H1 (cell line): Measurements from ENCODE around the gene HRH2. TPM values are rescaled to one million over a fixed set of nuclear protein-coding genes. Genes with fewer than 3 reads are reported as not detected.
A peak's percentile ranks its signal among the peaks of the same experiment; 100 is the strongest.

Source experiments
- CTCF ChIA-PET: fragments of 300-600 bp; sonication (Branson Sonifier 250); formaldehyde crosslinking; loops from one replicate; lab custom pipeline; 2021; ENCODE audit not compliant: partially characterized antibody; lab: Charles Lee
- POLR2A ChIA-PET: fragments of 300-600 bp; sonication (Branson Sonifier 250); formaldehyde crosslinking; loops from one replicate; lab custom pipeline; 2021; ENCODE audit warnings: inconsistent platforms; ENCODE audit not compliant: partially characterized antibody; lab: Charles Lee
- DNase-seq, 2 experiments: peaks; one replicate each; pipeline versions ENCODE4 v3.0.0 to v3.0.0-alpha.2; 2010 to 2022; ENCODE audit warnings: low spot score in 2 of 2, low read depth in 1 of 2, mixed read lengths in 1 of 2
- FAIRE-seq: peaks from 2 replicates; lab custom pipeline; 2011; peaks lifted over from hg19 to GRCh38; lab: Jason Lieb, UNC
- H2AFZ ChIP-seq: 2 replicates; pipeline ENCODE4 v1.8.1; 2012; ENCODE audit warnings: low read length, inconsistent platforms
- H2AK5ac ChIP-seq: 2 replicates; pipeline ENCODE4 v1.6.1; 2013; ENCODE audit warnings: low read depth, low read length
- H2BK120ac ChIP-seq: replicated peaks from 2 replicates; pipeline ENCODE3; 2013; ENCODE audit warnings: low read depth, low read length, inconsistent platforms
- H2BK12ac ChIP-seq: 2 replicates; pipeline ENCODE4 v1.6.1; 2013; ENCODE audit warnings: low read depth, low read length
- H2BK15ac ChIP-seq: 2 replicates; pipeline ENCODE4 v1.6.1; 2013; ENCODE audit warnings: low read length
- H2BK20ac ChIP-seq: 2 replicates; pipeline ENCODE4 v1.6.1; 2013; ENCODE audit warnings: low read length
- H2BK5ac ChIP-seq: 2 replicates; pipeline ENCODE4 v1.6.1; 2013; ENCODE audit warnings: low read depth, low read length
- H3K14ac ChIP-seq: 2 replicates; pipeline ENCODE4 v1.6.1; 2013; ENCODE audit warnings: inconsistent platforms; ENCODE audit not compliant: insufficient read length
- H3K18ac ChIP-seq: 2 replicates; pipeline ENCODE4 v1.6.1; 2013; ENCODE audit warnings: low read length; ENCODE audit errors: extremely low read depth
- H3K23ac ChIP-seq: 2 replicates; pipeline ENCODE4 v1.6.1; 2013; ENCODE audit warnings: inconsistent platforms; ENCODE audit not compliant: insufficient read length
- H3K23me2 ChIP-seq: 2 replicates; pipeline ENCODE4 v1.6.1; 2013; ENCODE audit warnings: low read depth, low read length
- H3K27ac ChIP-seq: 2 replicates; pipeline ENCODE4 v1.6.1; 2011; ENCODE audit warnings: low read depth, low read length, inconsistent platforms
- H3K27me3 ChIP-seq, 4 experiments: replicated peaks in 1 of 4; 1 replicate in 1 of 4; 2 replicates in 3 of 4; pipeline versions ENCODE4 v1.6.1 to v1.8.1; 2011 to 2013; ENCODE audit warnings: low read length in 3 of 4, mild to moderate bottlenecking in 3 of 4, inconsistent platforms in 2 of 4, mixed read lengths in 2 of 4, moderate library complexity in 1 of 4; ENCODE audit not compliant: control insufficient read depth in 3 of 4, insufficient read depth in 3 of 4; ENCODE audit errors: extremely low read depth in 1 of 4
- H3K36me3 ChIP-seq, 4 experiments: 2 replicates each; pipeline versions ENCODE4 v1.6.1 to v1.8.1; 2011 to 2013; ENCODE audit warnings: mild to moderate bottlenecking in 4 of 4, low read length in 3 of 4, moderate library complexity in 2 of 4, control low read depth in 1 of 4, inconsistent platforms in 1 of 4; ENCODE audit not compliant: insufficient read depth in 4 of 4, control insufficient read depth in 2 of 4
- H3K4ac ChIP-seq: replicated peaks from 2 replicates; pipeline ENCODE3; 2013; ENCODE audit warnings: low read length, low read depth, mixed read lengths, inconsistent platforms; ENCODE audit not compliant: insufficient read length
- H3K4me1 ChIP-seq, 4 experiments: replicated peaks in 1 of 4; 1 replicate in 1 of 4; 2 replicates in 3 of 4; pipeline versions ENCODE4 v1.6.1 to v1.8.1; 2011 to 2013; ENCODE audit warnings: low read length in 3 of 4, inconsistent platforms in 2 of 4, mixed read lengths in 1 of 4; ENCODE audit not compliant: insufficient read depth in 4 of 4, control insufficient read depth in 3 of 4
- H3K4me2 ChIP-seq, 2 experiments: 2 replicates each; pipeline versions ENCODE4 v1.6.1 to v1.8.1; 2011 to 2013; ENCODE audit warnings: low read depth in 2 of 2, low read length in 2 of 2, control low read depth in 1 of 2, inconsistent platforms in 1 of 2, mild to moderate bottlenecking in 1 of 2; ENCODE audit not compliant: insufficient read depth in 1 of 2
- H3K4me3 ChIP-seq, 4 experiments: fragments of 200-600, 300-600 bp in 1 of 4; sonication (generic), shearing (Covaris generic), sonication (Bioruptor Twin) in 1 of 4; 2 replicates each; pipeline versions ENCODE4 v1.5.1 to v1.8.1; 2011 to 2016; ENCODE audit warnings: low read length in 4 of 4, low read depth in 3 of 4, control low read depth in 2 of 4, inconsistent platforms in 2 of 4, mild to moderate bottlenecking in 2 of 4, mixed read lengths in 1 of 4, moderate library complexity in 1 of 4; ENCODE audit not compliant: insufficient read depth in 2 of 4; ENCODE audit errors: extremely low read depth in 1 of 4
- H3K56ac ChIP-seq: replicated peaks from 2 replicates; pipeline ENCODE3; 2013; ENCODE audit warnings: low read depth, mild to moderate bottlenecking, mixed read lengths, low read length, inconsistent platforms; ENCODE audit not compliant: insufficient read length
- H3K79me1 ChIP-seq: 2 replicates; pipeline ENCODE4 v1.6.1; 2013; ENCODE audit warnings: low read depth, low read length, control low read depth
- H3K79me2 ChIP-seq, 2 experiments: 2 replicates each; pipeline versions ENCODE4 v1.6.1 to v1.8.1; 2012 to 2013; ENCODE audit warnings: low read length in 2 of 2, mild to moderate bottlenecking in 2 of 2, inconsistent platforms in 1 of 2; ENCODE audit not compliant: insufficient read depth in 2 of 2, control insufficient read depth in 1 of 2
- H3K9ac ChIP-seq, 4 experiments: replicated peaks in 1 of 4; 1 replicate in 1 of 4; 2 replicates in 3 of 4; pipeline versions ENCODE4 v1.6.1 to v1.8.1; 2011 to 2013; ENCODE audit warnings: low read depth in 3 of 4, low read length in 3 of 4, control low read depth in 2 of 4, mild to moderate bottlenecking in 2 of 4, moderate library complexity in 2 of 4, inconsistent platforms in 1 of 4; ENCODE audit errors: extremely low read depth in 1 of 4
- H3K9me3 ChIP-seq, 2 experiments: 2 replicates each; pipeline versions ENCODE4 v1.6.1 to v1.8.1; 2012 to 2013; ENCODE audit warnings: mild to moderate bottlenecking in 2 of 2, moderate library complexity in 2 of 2, control low read depth in 1 of 2, inconsistent platforms in 1 of 2, low read depth in 1 of 2, low read length in 1 of 2, mixed read lengths in 1 of 2; ENCODE audit not compliant: insufficient read depth in 2 of 2
- H4K20me1 ChIP-seq, 2 experiments: replicated peaks in 1 of 2; 2 replicates each; pipeline versions ENCODE3 to v1.8.1; 2011 to 2013; ENCODE audit warnings: inconsistent platforms in 2 of 2, low read length in 2 of 2, mild to moderate bottlenecking in 1 of 2; ENCODE audit not compliant: insufficient read depth in 2 of 2, control insufficient read depth in 1 of 2
- H4K5ac ChIP-seq: 2 replicates; pipeline ENCODE4 v1.6.1; 2013; ENCODE audit warnings: low read length, low read depth, mixed read lengths, inconsistent platforms; ENCODE audit not compliant: insufficient read length
- H4K8ac ChIP-seq: 2 replicates; pipeline ENCODE4 v1.8.0; 2013; ENCODE audit warnings: mild to moderate bottlenecking, moderate library complexity, low read length, inconsistent platforms; ENCODE audit not compliant: insufficient read depth; ENCODE audit errors: extremely low read depth
- H4K91ac ChIP-seq: replicated peaks from 2 replicates; pipeline ENCODE3; 2013; ENCODE audit warnings: low read length, mixed read lengths, inconsistent platforms; ENCODE audit not compliant: insufficient read length
- EZH2 ChIP-seq: fragments of 200-600 bp; sonication (generic); IDR thresholded peaks from 2 replicates; pipeline ENCODE4 v1.7.1; 2012; ENCODE audit warnings: low read depth, mild to moderate bottlenecking, moderate library complexity, low read length, inconsistent platforms; ENCODE audit not compliant: severe bottlenecking
- KDM1A ChIP-seq: fragments of 200-600, 300-600 bp; sonication (generic); IDR thresholded peaks from 2 replicates; pipeline ENCODE4 v1.7.1; 2016; ENCODE audit warnings: mild to moderate bottlenecking, low read length, borderline replicate concordance
- WGBS, 2 experiments: shearing (Covaris generic) in 1 of 2; methylation state at CpG; one replicate each; pipeline versions ENCODE4 v1.1.6 to v1.1.7; 2013 to 2015; ENCODE audit warnings: low lambda C conversion rate in 2 of 2, mixed read lengths in 2 of 2, inconsistent platforms in 1 of 2, low coverage in 1 of 2, missing lambda C conversion rate in 1 of 2; ENCODE audit not compliant: insufficient replicate concordance in 2 of 2, insufficient coverage in 1 of 2, insufficient read length in 1 of 2; ENCODE audit errors: extremely low coverage in 1 of 2, missing lambda C conversion rate in 1 of 2; 5-methylcytosine and 5-hydroxymethylcytosine counted together
- polyA plus RNA-seq, 7 experiments: library from polyadenylated mRNA; depleted of rRNA in 3 of 7; stranded (reverse) in 5 of 7; unstranded in 2 of 7; fragments of >200 nt in 5 of 7; fragments of 200-250 nt in 2 of 7; gene quantifications; 1 replicate in 5 of 7; 2 replicates in 1 of 7; 4 replicates in 1 of 7; pipeline versions ENCODE4 v1.2.1 to v1.2.3, GENCODE V29; 2011 to 2013; ENCODE audit warnings: missing spikeins in 2 of 7, mixed read lengths in 2 of 7
- total RNA-seq: library from RNA; stranded (reverse); fragmentation: NEBNext Ultra II Directional; extraction: Animal tissue kit (Norgen Biotek cat#: 25700); gene quantifications from 2 replicates; pipeline ENCODE4 v1.2.1, GENCODE V29; 2021

Gene HRH2
- total and polyA plus RNA-seq, 2 of the 8 experiments (the other 6 are each of a cell fraction or from before 2014, with no cell fraction given): 7.8 to 8.1 TPM

DNA sequence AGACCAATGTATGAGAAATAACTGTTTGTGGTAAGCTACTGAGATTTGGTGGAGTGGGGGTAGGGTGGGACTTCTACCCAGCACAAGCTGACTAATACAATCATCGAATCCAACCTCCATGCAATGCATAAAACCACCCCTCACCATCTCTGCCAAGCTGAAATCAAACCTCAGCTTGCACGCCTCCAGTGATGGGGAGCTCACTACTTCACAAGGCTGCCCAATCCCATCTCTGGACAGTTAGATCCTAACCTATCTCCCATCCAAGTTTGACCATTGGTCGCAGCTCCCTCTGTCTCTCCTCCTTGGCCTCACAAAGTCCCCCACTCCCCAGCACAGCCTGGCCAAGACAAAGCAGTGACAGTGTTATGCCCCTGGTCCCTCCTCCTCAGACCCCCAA is 47.0 kb upstream of the HRH2 start:
- H3K9ac ChIP-seq: no peak overlapping the region
- no peak overlapping the region for H3K4me2 ChIP-seq
- no peaks in the 10 kb centered on the region for H3K79me1 ChIP-seq
- H4K5ac ChIP-seq: no peak overlapping the region
- CTCF ChIA-PET: interaction anchor here (0.6 to 3.4 kb wide), 5 partner anchors 22 to 687 kb away, joined by 3 to 17 read pairs (median 3); no protein-coding TSS in a partner anchor
- H3K14ac ChIP-seq: no peak overlapping the region
- WGBS, 2 experiments: 60% methylated on average over 3 of the region's 3 CpGs; no CpG with 5 or more reads in 1 of the 2 experiments
- H3K4me1 ChIP-seq: no peaks in the 10 kb centered on the region
- no peak overlapping the region for H2AFZ ChIP-seq
- no peak overlapping the region for H2BK12ac ChIP-seq
- H4K91ac ChIP-seq: no peak overlapping the region
- FAIRE-seq (no peak), DNase-seq (no peak)
- H2BK15ac ChIP-seq: no peak overlapping the region
- no peak overlapping the region for H2BK5ac ChIP-seq
- H2BK20ac ChIP-seq: no peak overlapping the region
- H3K4ac ChIP-seq: no peak overlapping the region
- H3K23ac ChIP-seq: no peak overlapping the region
- H4K8ac ChIP-seq: no peak overlapping the region
- TF ChIP-seq KDM1A: peak; percentile 63; the same call in 1 of the 2 replicates
- no peak for TF ChIP-seq EZH2
- TF ChIP-seq, all 59 proteins: peak for 1
- H3K23me2 ChIP-seq: no peaks in the 10 kb centered on the region
- H4K20me1 ChIP-seq: no peaks in the 10 kb centered on the region
- H3K56ac ChIP-seq: no peak overlapping the region
- H3K18ac ChIP-seq: no peak overlapping the region
- no peak overlapping the region for H2BK120ac ChIP-seq
- H2AK5ac ChIP-seq: no peak overlapping the region
- POLR2A ChIA-PET: interaction anchor here (0.6 kb wide), 2 partner anchors 64 to 1019 kb away, joined by 3 read pairs; no protein-coding TSS in a partner anchor
- no peak overlapping the region for H3K4me3 ChIP-seq
- no peak overlapping the region for H3K27ac ChIP-seq
- no peaks in the 10 kb centered on the region for H3K27me3 ChIP-seq
- H3K9me3 ChIP-seq: peaks cover 6 to 7% of the 10 kb centered on the region in 2 experiments
- no peaks in the 10 kb centered on the region for H3K79me2 ChIP-seq
- H3K36me3 ChIP-seq: peaks cover 0 to 4% (median 2%) of the 10 kb centered on the region in 4 experiments; a peak in 1 of 8 replicates
